COLO829 (cell line): ENCODE measurements around the gene OR52N4.
"Not testable (repeated sequence)": the region's sequence is repeated elsewhere in the genome, so short reads cannot be mapped to it uniquely, and the experiment has no call there.

Experiments used
- DNase-seq: peaks from one replicate; pipeline ENCODE4 v3.0.0; 2012; ENCODE audit warnings: low spot score

The OR52N4 gene

GRCh38 chr11:5753943-5754342 is at the start of gene OR52N4:
Gene OR52N4 (plus strand): TSS chr11:5754243. CDS start chr11:5754741, 498 bp downstream.
- DNase-seq: no peak

GRCh38 chr11:5705688-5706087 is 48.4 kb upstream of the OR52N4 start:
- DNase-seq: no peak

GRCh38 chr11:5712507-5712906 is 41.5 kb upstream of the OR52N4 start:
- no peak for DNase-seq

DNA sequence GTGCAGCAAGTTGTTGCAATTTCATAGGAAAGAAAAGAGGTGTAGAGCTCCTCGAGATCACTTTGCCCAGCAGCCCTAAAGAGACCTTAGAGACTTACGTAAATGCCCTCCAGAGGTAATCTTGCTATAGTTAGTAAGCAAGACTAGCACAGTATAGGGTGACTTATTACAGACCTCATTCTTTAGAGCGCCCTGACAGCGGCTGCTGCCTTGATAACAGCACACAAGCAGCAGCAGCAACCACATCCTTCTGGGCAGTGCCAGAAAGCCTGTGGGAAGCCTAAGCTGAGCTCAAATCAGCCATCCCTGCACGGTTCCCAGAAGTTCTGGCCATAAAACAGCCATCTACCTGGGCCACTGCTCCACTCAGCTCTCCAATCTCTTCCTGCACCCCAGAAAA is 40.3 kb upstream of the OR52N4 start:
- no peak for DNase-seq

DNA sequence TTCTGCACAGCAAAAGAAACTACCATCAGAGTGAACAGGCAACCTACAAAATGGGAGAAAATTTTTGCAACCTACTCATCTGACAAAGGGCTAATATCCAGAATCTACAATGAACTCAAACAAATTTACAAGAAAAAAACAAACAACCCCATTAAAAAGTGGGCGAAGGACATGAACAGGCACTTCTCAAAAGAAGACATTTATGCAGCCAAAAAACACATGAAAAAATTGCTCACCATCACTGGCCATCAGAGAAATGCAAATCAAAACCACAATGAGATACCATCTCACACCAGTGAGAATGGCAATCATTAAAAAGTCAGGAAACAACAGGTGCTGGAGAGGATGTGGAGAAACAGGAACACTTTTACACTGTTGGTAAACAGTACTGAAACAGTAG is 37.5 kb upstream of the OR52N4 start:
- DNase-seq: not testable (repeated sequence)

GRCh38 chr11:5719703-5720495 is 34.1 kb upstream of the OR52N4 start:
- no peak for DNase-seq

- DNase-seq: no peak
These were observed 31.4 kb upstream of the OR52N4 start for GRCh38 chr11:5722622-5723021.

GRCh38 chr11:5726351-5726750 is 27.7 kb upstream of the OR52N4 start:
- DNase-seq: no peak

DNA sequence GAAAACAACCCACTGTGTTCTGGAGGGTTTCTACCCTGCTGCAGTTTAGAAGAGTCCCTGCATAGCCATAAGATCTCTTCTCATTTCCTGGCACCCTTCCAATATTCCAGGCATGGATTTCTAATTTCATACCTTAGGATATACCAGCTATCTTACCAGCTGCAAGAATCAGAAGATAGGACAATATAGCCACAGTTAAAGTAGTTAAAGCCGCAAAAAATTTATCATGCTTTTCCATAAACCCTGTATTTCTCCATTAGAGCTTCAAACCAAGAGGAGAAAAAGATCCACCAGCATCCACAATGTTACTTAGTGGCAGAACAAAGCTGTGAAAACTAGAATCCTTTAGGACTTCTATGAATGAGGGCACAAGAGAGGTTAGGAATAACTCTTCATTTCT is 26.4 kb upstream of the OR52N4 start:
- no peak for DNase-seq

- no peak for DNase-seq
These were observed 17.6 kb upstream of the OR52N4 start, which contains the start of gene OR56B1 for GRCh38 chr11:5736396-5736795. Gene OR56B1 (plus strand): TSS chr11:5736448. CDS start chr11:5736517, 69 bp downstream.

DNA sequence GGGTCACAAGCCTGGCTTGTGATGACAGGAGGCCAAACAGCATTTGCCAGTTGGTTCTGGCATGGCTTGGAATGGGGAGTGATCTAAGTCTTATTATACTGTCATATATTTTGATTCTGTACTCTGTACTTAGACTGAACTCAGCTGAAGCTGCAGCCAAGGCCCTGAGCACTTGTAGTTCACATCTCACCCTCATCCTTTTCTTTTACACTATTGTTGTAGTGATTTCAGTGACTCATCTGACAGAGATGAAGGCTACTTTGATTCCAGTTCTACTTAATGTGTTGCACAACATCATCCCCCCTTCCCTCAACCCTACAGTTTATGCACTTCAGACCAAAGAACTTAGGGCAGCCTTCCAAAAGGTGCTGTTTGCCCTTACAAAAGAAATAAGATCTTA is 17.0 kb upstream of the OR52N4 start:
- DNase-seq: no peak

GRCh38 chr11:5737670-5738392 is 16.2 kb upstream of the OR52N4 start:
- DNase-seq: no peak

DNA sequence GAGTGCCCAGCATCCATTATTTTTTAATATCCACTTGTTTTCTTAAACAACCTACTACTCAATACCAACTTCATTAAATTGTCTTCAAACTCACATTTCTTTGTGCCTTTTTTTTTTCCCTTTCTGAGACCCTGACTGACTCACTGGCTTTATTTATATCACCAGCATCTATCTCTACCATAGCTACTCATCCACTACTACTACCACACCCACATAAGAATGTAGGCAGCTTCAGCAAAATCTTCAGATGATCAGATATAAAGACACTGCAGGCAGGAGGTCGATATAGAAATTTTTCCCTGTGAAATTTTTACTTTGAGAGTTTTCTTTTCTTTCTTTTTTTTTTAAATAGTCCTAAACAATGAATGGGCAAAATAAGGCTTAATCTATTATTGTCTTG is 15.6 kb upstream of the OR52N4 start:
- no peak for DNase-seq

DNA sequence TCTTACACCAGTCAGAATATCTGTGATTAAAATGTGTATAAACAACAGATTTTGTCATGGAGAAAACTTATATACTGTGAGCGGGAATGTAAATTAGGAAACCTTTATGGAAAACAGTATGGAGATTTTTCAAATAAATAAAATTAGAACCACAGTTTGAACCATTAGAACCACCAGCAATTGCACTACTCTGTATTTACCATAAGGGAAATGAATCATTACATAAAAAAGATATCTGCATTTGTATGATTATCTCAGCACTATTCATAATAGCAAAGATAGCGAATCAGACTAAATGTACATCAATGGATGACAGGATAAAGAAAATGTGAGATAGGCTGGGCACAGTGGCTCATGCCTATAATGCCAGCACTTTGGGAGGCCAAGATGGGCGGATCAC is 7.4 kb upstream of the OR52N4 start:
- no peak for DNase-seq

GRCh38 chr11:5749836-5750235 is 4.2 kb upstream of the OR52N4 start:
- no peak for DNase-seq

DNA sequence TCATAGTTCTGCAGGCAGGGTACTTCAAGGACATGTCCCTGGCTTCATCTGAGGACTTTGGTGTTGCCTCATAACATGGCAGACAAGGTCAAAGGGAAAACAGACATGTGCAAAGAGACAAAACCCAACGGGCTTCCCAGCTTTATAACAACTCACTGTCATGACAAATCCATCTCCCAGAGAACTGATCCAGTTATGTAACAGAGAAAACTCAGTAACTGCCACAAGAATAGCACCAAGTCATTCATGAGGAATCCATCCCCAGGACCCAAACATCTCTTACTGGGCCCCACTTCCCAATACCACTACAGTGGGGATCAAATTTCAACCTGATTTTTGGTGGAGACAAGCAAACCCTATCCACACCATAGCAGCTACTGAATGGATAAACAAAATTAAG is 13.0 kb downstream of the OR52N4 start:
- DNase-seq: no peak

- no peak for DNase-seq
These were observed 29.2 kb downstream of the OR52N4 start, which contains the start of gene OR52N5 for GRCh38 chr11:5783255-5783654. Gene OR52N5 (minus strand): TSS chr11:5783355. CDS start chr11:5778634, 4,721 bp downstream.

DNA sequence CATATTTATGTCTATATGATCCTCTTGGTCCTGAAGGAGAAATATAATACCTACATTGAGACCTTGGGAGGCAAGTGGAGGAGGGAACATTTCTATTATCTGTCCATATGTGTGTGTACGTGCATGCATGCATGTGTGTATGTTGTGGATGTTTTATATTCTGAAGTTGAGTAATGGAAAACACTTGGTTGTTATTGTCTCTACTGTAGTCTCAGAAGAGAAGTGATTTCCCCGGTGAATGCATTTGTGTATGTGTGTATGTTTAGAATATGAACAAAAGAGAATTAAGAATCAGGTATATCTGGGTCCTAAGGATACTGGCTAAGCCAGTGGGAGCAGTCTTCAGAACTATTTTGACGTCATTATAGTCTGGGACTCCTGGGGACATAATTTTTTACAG is 37.1 kb downstream of the OR52N4 start, which contains the start of gene OR52N1:
TSS of gene OR52N1 (minus strand) at position 101 of the 400 bp plus-strand sequence. CDS start 2,449 bp downstream, outside the sequence.
- no peak for DNase-seq

DNA sequence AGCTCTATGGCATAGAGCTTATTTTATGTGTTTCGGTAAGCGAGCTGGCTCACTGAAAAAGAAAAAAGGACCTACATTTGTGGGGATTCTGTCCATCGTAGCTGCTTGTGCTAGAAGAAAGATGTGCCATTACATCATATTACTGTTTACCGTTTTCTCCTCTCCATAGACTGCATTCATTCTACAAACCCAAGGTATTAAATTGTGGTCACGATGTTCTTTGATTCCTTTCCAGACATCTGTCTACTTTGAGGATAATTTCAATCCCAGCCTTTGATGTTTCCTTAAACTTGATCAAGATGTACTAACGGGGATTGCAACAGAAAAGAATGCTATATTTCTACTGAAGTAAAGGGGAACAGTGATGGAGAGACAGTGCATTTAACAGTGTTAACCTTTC is 42.5 kb downstream of the OR52N4 start:
- DNase-seq: no peak

- DNase-seq: no peak
These were observed 49.9 kb downstream of the OR52N4 start for GRCh38 chr11:5803982-5804381.
